Sciatic nerve (tissue), 2 donors: Measurements from ENCODE around the gene SPATA20. TPM values are rescaled to one million over a fixed set of nuclear protein-coding genes. Genes with fewer than 3 reads are reported as not detected.

Source experiments
- ATAC-seq: fragments of 200-7000 bp; cut with Tn5 transposase; one replicate; pipeline ENCODE4 v1.9.1; 2020; ENCODE audit warnings: mild to moderate bottlenecking, moderate library complexity
- DNase-seq: peaks from one replicate; pipeline ENCODE4 v3.0.0-alpha.2; 2020; ENCODE audit warnings: low spot score
- intact Hi-C: fragments of 100-400 bp; cut with DNase I; formaldehyde crosslinking; loops from one replicate; pipeline ENCODE4 v1.14.2; 2022
- total RNA-seq: library from RNA; stranded (reverse); fragmentation: NEBNext Ultra II Directional; extraction: Animal tissue kit (Norgen Biotek cat#: 25700); gene quantifications from one replicate; pipeline ENCODE4 v1.2.1, GENCODE V29; 2021
- donor health status: DM: no; HTN: no; CAD: no.
- donor health status: DM: no; HTN: no; CAD: no.

SPATA20 gene
- total RNA-seq, 1 donor from 2014 or later: 37.5 TPM

- intact Hi-C loops: no loop called here
These were observed 28.5 kb upstream of the SPATA20 start for GRCh38 chr17:50518384-50519023.

GRCh38 chr17:50519141-50519834 is 27.7 kb upstream of the SPATA20 start:
- ATAC-seq: no peak
- intact Hi-C loops: no loop called here
- no peak for DNase-seq

More at GRCh38 chr17:50518384-50519023, 28.5 kb upstream of the SPATA20 start:
- no peak for DNase-seq
- ATAC-seq: peak; percentile 72

DNA sequence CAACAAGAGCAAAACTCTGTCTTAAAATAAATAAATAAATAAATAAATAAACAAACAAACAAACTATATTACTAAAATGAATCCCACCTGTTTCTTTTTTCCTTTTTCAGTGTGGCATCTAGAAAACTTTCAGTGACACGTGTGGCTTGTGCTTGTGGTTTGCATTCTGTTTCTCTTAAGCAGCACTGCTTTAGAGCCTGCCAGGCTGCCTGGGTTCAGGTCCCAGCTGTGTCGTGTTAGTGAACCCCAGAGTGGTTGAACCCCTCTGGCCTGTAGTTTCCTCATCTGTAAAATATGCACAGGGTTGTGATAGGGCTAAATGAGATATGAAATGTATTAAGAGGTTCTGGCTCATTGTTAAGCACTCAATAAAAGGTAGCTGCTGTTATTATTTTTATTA is 26.5 kb upstream of the SPATA20 start:
- intact Hi-C loops: no loop called here
- no peak for ATAC-seq
- no peak for DNase-seq

DNA sequence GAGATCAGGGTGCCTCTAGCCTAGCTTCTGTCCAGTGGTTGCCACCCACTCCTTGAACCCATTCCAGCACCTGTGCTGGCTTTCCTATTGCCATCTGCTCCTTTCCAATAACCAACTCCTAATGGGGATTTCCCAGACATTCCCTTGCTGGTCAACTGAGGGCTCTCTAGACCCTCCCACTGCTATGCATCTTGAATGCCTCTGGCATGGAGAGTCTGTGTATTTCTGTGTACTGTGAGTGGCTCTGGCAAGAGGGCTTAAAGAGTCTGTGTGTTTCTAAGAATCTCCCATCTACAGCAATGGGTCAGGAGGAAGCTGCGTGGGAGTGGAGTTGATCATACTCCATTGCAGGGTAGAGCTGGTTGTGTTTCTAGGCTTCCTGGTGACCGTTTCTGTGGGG is 25.5 kb upstream of the SPATA20 start:
- intact Hi-C loops: no loop called here
- no peak for ATAC-seq
- DNase-seq: no peak

- no peak for ATAC-seq
- intact Hi-C loops: no loop called here
These were observed 24.2 kb upstream of the SPATA20 start for GRCh38 chr17:50522766-50523165.

DNA sequence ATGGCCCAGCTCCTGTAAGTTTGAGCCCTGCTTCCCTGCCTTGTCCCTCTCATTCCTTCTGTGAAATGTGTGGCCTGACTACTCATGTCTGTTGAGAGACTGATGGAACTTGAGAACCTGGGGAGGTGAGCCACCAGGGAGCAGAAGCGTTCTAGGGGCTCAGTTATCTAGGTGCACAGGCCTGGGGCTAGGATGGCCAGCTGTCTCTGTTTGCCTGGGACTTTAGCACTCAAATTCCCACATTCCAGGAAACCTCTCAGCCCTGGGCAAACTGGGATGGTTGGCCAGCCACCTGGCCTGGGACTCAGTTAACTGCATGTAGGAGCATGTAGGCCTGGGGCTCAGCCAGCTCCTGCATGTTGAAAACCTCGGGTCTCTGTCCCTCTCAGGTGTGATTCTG is 23.8 kb upstream of the SPATA20 start:
- ATAC-seq (no peak), DNase-seq (no peak)
- intact Hi-C loops: no loop called here

More at GRCh38 chr17:50522766-50523165, 24.2 kb upstream of the SPATA20 start:
- DNase-seq: no peak

DNA sequence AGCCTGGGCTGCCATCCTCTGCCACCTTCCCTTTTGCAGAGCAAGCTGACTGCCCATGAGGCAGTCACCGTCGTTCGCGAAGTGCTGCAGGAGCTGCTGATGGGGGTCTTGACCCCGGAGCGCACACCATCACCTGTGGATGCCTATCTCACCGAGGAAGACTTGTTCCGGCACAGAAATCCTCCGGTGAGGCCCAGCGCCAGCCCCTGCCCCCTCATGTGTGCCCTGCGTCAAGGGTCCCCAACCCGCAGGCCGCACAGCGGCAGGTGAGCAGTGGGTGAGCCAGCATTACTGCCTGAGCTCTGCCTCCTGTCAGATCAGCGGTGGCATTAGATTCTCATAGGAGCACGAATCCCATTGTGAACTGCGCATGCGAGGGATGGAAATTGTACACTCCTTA is 22.1 kb upstream of the SPATA20 start:
- no peak for ATAC-seq
- intact Hi-C loops: no loop called here
- no peak for DNase-seq

- DNase-seq: no peak
- ATAC-seq: no peak
- intact Hi-C loops: no loop called here
These were observed 19.7 kb upstream of the SPATA20 start for GRCh38 chr17:50527155-50527762.

DNA sequence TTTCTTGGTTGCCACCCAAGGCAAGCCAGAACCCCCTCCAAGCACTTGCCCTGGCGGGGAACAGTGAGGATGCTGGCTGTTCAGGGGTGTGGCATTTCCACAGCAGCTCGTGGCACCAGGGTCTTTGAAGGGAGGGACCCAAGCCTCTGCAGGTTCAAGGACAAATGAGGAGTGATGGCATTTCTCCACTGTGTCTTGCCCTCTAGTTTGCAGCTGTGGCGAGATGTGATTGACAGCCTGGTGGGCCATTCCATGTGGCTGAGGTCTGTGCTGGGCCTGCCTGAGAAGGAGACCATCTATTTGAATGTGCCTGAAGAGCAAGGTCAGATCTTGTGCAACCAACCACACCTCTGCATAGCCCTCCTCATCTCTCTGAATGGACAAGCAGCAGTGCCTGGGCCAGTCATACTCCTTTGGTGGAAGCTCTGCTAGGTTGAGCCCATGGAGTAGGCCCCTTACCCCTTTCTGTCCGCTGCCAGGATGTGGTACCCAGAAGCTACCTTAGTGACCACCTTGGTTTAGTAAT is 19.0 kb upstream of the SPATA20 start:
- intact Hi-C loops: no loop called here
- ATAC-seq (no peak), DNase-seq (no peak)

GRCh38 chr17:50529849-50530248 is 17.1 kb upstream of the SPATA20 start:
- ATAC-seq: no peak
- intact Hi-C loops: no loop called here
- DNase-seq: no peak

GRCh38 chr17:50531428-50532025 is 15.4 kb upstream of the SPATA20 start:
- intact Hi-C loops: no loop called here
- DNase-seq (no peak), ATAC-seq (no peak)

DNA sequence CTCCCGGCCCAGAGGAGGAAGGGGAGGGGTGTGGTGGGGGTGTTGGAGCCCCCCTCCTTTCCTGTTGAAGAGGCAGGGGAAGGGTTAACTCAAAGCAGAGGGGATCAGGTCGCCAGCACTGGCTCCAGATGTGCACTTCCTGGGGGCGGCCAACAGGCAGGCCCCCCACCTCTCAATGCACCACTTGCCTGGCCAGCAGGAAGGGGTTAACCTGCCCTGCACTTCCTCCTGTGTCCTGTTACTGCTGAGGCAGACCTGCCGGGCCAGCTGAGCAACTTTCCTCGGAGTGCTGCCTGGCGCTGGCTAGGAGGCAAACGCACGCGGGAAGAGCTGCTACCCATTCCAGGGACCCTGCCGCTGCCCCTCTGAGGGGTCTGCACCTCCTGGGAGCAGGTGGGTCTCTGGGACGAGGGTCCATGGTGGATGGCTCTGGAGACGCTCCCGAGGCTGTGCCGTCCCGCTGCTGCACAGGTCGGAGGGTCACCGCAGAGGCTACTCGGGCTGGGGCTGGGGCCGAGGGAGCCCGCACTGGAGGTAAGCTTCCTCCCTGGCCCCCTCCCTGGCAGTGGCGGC is 14.4 kb upstream of the SPATA20 start, which contains the start of gene EPN3:
Gene EPN3 (plus strand): TSS at position 284 of the 573 bp plus-strand sequence. CDS start 3,822 bp downstream, outside the sequence.
- ATAC-seq (peak; percentile 17), DNase-seq (no peak)
- intact Hi-C loops: no loop called here

DNA sequence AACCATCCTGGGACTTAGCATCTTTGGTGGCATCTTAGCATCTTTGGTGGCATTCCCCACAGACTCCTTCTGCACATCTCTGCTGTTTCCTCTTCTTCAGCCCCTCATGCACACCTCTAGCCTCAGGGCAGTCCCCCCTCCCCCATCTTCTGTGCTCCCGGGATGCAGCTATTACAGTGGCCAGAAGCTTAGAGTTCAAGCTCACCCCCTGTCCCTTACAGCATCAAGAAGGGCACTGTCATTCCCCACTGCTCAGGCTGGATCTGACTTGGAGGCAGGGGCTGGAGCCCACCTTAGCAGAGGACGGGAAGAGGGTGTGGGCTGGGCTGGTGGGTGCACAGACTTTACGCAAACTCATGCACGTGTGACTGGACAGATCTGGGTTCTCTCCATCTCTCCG is 13.8 kb upstream of the SPATA20 start:
- peak; percentile 12 for ATAC-seq
- intact Hi-C loops: no loop called here
- DNase-seq: no peak

- intact Hi-C loops: no loop called here
- peak; percentile 81 for DNase-seq
- ATAC-seq: peak; percentile 58
These were observed 13.2 kb upstream of the SPATA20 start for GRCh38 chr17:50533720-50534148.

- intact Hi-C loops: no loop called here
- ATAC-seq: peak; percentile 22
- no peak for DNase-seq
These were observed 12.6 kb upstream of the SPATA20 start for GRCh38 chr17:50534222-50534978.

GRCh38 chr17:50534979-50535326 is 12.0 kb upstream of the SPATA20 start:
- DNase-seq (no peak), ATAC-seq (no peak)
- intact Hi-C loops: no loop called here

GRCh38 chr17:50535407-50535806 is 11.6 kb upstream of the SPATA20 start:
- ATAC-seq: no peak
- DNase-seq: no peak
- intact Hi-C loops: no loop called here
